Amniotic epithelial cell (primary cell): ENCODE data around the gene TBPL1.

Experiments used
- DNase-seq: peaks from one replicate; pipeline ENCODE4 v3.0.0-alpha.2; 2010; ENCODE audit warnings: low read depth

TBPL1 gene

GRCh38 chr6:133953634-133954415, 801 bp downstream of the TBPL1 start:
- no peak for DNase-seq

- DNase-seq: no peak
Measured at GRCh38 chr6:133954657-133955576, 1.9 kb downstream of the TBPL1 start.

- DNase-seq: no peak
Measured at GRCh38 chr6:133955582-133956415, 2.8 kb downstream of the TBPL1 start.

DNA sequence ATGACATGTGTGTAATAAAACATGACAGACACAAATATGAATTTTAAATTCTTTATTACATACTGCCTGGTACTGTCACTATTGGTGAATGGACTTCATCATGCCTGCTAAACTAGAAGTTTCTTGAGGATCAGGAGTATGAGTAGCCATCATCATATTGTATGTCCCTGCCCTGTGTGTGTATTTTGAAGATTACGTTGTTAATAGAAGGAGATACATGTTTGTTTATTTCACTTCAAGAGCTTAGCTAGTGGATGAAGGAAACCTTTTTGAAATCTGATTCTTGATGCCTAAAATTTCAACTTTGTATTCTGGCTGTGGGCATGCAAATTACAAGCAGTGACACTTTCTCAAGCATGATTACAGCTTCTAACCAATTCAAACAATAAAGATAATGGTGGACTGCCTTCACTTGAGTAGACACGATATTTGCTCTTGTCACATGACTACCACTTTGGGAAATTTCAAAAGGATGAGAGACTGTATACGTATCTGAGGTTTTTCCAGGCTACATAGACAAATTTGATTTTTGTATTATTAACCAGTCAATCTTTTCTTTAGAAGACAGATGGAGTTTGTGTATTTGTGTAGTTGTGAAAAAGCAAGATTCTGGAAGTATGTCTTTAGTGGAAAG, 3.5 kb downstream of the TBPL1 start:
- no peak for DNase-seq

DNA sequence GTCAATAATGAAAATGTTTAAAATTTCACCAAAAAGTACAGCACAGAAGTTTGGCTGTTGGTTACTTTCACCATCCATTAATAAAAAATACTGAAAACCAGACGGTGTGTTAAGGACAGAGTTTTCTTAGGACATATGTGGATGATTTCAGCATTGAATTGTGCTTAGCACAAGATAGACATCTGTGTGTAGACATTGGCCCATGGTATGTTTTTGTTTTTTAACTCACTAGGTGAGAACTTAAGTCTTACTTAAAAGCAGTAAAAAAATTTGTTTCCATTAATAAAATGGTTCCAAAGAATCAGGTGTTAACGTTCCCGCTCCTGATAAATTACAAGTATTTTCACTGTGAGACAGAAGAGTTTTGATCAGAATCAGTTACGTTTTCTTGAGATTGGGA, 4.2 kb downstream of the TBPL1 start:
- no peak for DNase-seq

- no peak for DNase-seq
Measured at GRCh38 chr6:133957780-133958242, 4.8 kb downstream of the TBPL1 start.

DNA sequence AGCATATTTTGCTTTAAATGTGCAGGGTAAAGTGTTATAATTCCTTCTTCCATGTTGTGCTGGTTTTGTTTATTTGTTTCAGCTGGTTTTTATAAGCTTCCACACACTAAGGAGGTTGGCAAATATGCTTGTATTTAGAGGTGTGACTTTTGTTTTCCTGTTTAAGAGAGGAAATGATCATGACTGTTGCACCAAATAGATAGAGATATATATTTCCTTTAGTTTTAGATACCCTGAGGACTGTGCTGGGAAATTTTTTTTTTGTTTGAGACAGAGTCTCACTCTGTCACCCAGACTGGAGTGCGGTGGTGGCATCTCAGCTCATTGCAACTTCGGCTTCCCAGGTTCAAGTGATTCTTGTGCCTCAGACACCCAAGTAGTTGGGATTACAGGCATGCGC, 5.8 kb downstream of the TBPL1 start:
- no peak for DNase-seq

- peak; percentile 19 for DNase-seq
Measured at GRCh38 chr6:133959667-133960368, 6.8 kb downstream of the TBPL1 start.

GRCh38 chr6:133961831-133962230, 8.8 kb downstream of the TBPL1 start:
- DNase-seq: no peak

- peak; percentile 98 for DNase-seq
Measured at GRCh38 chr6:133964052-133964451, 11.0 kb downstream of the TBPL1 start.

DNA sequence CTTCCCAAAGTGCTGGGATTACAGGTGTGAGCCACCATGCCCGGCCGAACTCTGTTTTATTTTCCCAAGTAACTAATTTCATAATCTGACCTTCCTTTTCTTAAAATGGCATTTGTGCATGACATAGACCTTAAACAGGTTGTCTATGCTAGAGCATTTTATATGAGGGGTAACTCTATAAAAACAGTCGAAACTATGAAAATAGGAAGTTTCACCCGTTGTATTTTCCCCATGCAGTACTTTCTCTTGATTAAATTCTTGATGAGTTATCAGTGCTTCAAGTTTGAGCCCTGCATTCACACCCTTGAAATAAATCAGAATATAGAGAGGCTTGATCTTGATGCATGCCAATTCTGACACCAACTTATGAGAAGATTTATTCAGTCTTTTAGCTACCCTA, 11.7 kb downstream of the TBPL1 start:
- no peak for DNase-seq

DNA sequence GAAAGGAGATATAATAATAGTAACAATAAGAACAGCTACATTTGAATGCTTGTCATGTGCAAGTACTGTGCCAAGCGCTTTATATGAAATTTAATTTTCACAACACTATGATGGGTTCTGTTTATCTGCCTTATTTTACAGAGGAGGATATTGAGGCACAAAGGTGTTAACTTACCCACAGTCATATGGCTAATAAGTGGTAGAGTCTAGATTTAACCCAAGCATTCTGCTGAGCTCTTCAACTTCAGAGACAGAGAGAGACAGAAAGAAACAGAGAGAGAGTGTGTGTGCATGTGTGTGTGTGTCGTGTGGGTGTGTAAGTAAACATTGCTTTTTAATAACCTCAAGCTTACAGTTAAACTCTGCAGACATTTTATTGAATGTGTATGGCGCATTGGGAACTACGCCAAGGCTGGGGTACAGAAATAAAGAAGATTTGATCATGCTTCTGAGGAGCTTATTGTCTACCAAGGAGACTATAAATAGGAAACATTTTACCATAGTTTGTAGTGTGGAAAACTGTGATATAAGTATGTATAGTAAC, 12.9 kb downstream of the TBPL1 start:
- no peak for DNase-seq

DNA sequence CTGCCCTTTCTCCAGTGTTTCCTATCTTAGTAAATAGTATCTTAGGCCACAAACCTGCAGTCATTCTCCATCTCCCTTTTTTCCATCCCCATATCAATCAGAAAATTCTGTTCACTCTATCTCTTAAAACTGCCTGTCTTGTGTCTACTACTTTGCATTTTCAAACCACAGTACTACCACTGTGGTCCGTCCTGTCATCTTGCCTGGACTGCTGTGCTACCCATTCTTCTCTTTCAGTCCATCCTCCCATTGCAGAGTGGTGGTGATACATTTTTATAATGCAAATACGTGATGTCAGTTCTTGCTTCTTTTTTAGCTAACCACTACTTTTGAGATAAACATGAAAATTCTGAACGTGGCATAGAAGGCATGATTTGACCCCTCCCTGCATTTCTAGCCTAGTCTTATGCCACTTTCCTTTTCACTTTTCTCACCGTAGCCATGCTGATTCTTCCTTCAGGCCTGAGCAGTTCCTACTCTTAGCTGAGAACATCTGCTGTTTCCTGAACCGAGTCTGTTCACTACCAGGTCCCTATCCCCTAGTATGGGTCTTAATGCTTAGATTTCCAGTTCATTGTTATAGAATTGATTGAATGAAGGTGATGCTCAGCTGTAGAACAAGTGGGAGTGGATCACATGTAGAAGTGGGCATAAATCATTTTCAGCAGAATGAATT, 13.8 kb downstream of the TBPL1 start:
- no peak for DNase-seq

DNA sequence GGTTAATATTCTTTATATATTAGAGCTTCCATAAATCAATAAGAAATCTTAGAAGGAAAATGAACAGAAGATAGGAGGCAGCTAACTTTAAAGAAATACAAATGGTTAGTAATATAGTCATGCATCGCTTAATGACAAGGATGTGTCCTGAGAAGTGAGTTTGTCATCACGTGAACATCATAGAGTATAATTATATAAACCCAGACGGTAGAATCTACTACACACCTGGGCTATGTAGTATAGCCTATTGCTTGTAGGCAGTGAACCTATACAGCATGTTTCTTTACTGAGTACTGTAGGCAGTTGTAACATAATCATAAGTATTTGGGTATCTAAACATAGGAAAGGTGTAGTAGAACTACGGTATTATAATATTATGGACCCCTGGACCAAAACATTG, 14.3 kb downstream of the TBPL1 start:
- no peak for DNase-seq

DNA sequence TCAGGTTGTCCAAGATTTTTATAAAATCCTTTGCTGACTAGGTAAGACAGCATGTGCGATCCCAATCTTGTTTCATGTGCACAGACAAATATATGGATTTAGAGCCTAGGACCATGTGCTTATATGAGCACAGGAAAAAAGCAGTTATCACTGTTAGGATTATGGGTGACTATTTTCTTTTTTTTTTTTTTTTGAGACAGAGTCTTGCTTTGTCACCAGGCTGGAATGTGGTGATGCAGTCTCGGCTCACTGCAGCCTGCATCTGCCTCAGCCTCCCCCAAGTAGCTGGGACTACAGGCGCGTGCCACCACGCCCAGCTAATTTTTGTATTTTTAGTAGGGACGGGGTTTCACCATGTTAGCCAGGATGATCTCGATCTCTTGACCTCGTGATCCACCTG, 14.8 kb downstream of the TBPL1 start:
- DNase-seq: peak; percentile 66

DNA sequence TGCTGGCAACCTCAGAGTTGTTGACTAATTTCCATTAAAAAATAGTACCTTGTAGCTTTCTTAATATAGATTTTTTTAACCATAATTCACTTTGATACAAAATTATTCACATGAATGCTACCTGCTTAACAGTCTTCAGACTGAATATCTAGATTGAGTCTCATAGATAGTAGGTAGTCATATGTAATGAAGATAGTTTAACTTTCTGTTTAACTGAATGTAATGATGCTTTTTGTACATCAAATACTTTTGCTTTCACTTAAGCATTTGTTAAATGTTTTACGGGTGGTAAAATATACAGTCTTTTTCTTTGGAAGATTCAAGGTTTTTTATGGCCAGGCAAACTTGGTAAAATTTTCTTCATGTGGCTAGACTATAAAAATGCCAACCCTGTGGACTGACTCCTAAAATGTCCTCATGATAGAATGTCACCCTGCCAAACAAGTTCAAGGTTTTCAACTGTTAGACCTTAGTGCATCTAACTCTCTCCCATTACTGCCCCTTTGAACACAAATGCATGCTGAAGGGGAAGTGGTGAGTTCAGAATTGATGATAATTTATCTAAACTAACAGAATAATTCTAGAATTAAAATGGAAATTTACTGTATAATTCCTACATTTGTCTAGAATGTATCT, 16.4 kb downstream of the TBPL1 start:
- no peak for DNase-seq

- no peak for DNase-seq
Measured at GRCh38 chr6:133969921-133970295, 16.9 kb downstream of the TBPL1 start.

GRCh38 chr6:133971861-133972260, 18.8 kb downstream of the TBPL1 start:
- no peak for DNase-seq

DNA sequence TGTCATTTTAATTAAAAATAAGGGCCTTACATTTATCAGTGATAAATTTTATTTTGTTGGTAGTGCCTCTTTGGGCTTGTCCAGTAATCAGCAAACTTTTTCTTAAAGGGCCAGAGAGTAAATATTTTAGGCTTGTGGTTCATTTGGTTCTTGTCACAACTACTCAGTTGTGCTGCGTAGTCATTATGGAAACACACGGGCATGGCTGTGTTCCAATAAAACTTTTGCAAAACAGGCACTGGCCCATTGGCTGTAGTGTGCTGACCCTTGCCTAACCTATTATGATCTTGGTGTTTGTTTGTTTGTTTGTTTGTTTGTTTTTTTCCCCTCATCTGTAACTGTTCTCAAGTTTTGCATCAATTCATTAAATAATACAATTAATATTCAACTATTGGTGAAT, 19.4 kb downstream of the TBPL1 start:
- no peak for DNase-seq
